Measurements from ENCODE around the gene NUDT5. TPM values are rescaled to one million over a fixed set of nuclear protein-coding genes. Genes with fewer than 3 reads are reported as not detected.

NUDT5 gene
- total RNA-seq, 4 donors from 2014 or later, result 33.6 to 54.8 (median 45.2) TPM

DNA sequence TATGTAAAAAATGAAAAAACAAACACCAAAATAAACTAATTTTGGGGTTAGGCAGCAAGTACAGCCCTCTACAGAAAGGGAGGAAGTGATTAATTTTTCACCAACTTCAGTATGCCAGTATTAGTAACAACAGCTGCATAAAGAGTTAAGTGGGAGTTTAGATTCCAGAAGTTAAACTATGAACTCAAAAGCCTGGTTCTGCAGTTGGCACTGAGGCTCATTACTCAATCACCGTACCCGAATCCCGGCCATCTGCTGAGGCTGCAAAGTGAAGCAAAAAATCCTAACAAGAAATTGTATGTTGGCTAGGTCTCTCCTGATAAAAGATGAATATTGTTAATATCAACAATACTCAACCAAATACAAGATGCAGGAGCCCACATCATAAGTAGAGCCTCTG, 4.0 kb downstream of the NUDT5 start:
- TF ChIP-seq, protein P1, sequence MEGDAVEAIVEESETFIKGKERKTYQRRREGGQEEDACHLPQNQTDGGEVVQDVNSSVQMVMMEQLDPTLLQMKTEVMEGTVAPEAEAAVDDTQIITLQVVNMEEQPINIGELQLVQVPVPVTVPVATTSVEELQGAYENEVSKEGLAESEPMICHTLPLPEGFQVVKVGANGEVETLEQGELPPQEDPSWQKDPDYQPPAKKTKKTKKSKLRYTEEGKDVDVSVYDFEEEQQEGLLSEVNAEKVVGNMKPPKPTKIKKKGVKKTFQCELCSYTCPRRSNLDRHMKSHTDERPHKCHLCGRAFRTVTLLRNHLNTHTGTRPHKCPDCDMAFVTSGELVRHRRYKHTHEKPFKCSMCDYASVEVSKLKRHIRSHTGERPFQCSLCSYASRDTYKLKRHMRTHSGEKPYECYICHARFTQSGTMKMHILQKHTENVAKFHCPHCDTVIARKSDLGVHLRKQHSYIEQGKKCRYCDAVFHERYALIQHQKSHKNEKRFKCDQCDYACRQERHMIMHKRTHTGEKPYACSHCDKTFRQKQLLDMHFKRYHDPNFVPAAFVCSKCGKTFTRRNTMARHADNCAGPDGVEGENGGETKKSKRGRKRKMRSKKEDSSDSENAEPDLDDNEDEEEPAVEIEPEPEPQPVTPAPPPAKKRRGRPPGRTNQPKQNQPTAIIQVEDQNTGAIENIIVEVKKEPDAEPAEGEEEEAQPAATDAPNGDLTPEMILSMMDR (IDR thresholded peaks at IDR 0.05), result no peak
- ATAC-seq (ENCODE audit: low FRiP score) (no peak), DNase-seq (ENCODE audit: low spot score) (no peak)

DNA sequence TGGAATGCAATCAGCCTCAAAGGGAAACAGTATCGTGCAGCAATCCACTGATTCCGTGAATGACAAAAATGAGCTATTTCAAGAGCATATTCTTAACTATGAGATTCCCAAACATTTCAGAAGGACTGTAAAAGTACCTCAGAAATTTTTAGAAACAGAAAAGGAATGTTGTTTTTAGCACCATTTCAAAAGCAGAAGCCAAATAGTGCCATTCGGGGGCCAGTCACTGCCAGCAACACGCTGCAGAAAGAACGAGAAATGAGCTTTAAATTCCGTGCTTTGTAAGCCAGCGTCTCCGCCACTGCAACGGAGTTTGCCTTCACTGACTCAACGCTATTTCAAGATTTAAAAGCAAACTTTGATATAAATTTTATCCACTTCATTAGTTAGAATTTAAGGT, 6.3 kb downstream of the NUDT5 start:
- TF ChIP-seq, protein P1 (IDR thresholded peaks at IDR 0.05), result no peak
- no peak for ATAC-seq (ENCODE audit: low FRiP score)
- no peak for DNase-seq (ENCODE audit: low spot score)

DNA sequence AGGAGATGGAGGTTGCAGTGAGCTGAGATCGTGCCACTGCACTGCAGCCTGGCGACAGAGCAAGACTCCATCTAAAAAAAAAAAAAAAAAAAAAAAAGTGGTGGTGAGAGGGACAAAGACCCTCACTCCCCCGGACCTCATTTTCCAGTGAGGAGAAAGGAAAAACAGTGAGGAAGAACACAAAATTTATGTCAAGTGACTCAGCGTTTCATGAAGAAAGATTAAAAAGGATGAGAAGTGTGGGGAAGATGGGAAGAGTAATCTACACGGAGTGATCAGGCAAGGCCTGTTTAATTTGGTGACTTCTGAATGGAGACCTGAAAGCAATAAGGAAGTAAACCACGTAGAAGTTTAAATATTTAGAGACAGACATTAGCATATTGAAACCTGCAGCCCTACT, 7.0 kb downstream of the NUDT5 start:
- no peak for DNase-seq (ENCODE audit: low spot score)
- TF ChIP-seq, protein P1 (IDR thresholded peaks at IDR 0.05), result no peak
- no peak for ATAC-seq (ENCODE audit: low FRiP score)

DNA sequence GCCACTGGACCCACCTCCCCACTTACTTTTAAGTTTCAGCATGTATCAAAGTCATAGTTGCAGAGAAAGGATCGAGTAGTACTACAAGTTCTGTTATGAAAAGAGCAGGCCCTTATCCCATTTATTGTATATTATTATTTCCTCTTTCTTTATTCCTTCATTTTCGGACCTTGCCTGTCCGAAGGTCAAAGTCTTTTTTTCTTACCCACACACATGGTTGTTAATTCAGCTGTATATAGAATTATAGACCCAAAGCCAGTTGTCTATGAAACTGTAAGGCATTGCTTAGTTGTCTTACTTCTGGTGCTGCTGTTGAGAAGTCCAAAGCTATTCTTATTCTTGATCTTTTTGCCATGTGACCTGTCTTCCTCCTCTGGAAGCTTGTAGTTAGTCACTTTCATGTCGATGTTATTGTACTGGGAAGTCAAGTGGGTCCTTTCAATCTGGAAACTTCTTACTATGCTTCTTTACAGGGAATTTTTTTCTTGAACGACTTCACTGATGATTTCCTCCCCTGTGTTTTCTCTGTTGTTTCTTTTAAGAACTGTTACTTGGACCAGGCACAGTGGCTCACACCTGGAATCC, 8.3 kb downstream of the NUDT5 start:
- no peak for DNase-seq (ENCODE audit: low spot score)
- no peak for ATAC-seq (ENCODE audit: low FRiP score)
- TF ChIP-seq, protein P1 (IDR thresholded peaks at IDR 0.05), result no peak

DNA sequence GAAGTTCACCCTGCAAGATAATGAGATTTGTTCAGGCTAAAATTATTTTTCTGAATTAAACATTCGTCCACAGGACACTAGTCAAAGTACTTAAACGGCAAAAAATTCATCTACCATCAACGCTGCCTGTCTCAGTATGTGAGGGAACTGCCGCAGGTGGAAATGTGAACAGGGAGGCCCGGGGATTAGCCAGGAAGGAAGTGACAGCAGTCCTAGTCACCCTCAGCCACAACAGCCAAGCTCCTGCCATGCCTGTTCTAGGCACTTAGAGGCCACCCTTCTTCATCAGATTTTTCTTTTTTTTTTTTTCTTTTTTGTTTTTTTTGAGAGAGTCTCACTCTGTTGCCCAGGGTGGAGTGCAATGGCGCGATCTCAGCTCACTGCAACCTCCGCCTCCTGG, 9.4 kb downstream of the NUDT5 start:
- no peak for ATAC-seq (ENCODE audit: low FRiP score)
- TF ChIP-seq, protein P1 (IDR thresholded peaks at IDR 0.05), result no peak
- no peak for DNase-seq (ENCODE audit: low spot score)

DNA sequence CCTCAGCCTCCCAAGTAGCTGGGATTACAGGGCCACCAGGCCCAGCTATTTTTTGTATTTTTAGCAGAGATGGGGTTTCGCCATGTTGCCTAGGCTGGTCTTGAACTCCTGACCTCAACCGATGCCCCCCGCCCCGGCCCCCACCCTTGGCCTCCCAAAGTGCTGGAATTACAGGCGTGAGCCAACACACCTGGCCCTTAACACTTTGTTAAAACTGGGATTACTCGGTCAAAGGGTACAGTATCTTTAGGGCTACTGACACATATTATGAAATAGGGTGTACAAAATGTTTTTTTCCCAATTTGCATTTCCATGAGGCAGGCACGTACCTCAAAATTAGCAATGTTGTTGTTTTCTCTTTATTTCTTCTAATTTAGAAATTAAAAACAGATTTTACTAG, 11.5 kb downstream of the NUDT5 start:
- DNase-seq (ENCODE audit: low spot score) (no peak), ATAC-seq (ENCODE audit: low FRiP score) (no peak)
- TF ChIP-seq, protein P1 (IDR thresholded peaks at IDR 0.05), result no peak

DNA sequence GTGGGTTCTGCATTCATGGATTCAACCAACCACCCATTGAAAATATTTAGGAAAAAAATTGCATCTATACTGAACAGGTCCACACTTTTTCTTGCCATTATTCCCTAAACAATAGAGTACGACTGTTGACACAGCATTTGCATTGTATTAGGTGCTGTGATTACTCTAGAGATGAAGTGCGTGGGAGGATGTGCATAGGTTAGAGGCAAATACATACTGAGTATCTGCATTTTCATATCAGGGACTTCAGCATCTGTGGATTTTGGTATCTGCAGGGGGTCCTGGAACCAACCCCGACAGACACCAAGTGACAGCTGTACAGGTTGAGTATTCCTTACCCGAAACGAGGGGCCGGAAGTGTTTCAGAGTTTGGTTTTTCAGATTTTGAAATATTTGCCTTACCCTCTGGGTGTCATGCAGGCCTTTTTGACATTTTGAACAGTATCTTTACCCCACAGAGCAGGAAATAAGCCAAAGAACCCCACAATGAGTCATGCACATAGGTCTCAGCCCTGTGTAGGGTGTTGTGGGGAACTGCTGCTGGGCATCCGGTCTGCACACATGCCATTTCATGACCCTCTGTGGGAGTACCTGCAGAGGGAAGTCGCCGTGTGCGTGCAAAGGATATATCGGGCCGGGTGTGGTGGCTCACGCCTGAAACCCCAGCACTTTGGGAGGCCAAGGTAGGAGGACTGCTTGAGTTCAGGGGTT, 14.5 kb downstream of the NUDT5 start:
- ATAC-seq (ENCODE audit: low FRiP score), result no peak
- DNase-seq (ENCODE audit: low spot score), result no peak
- TF ChIP-seq, protein P1 (IDR thresholded peaks at IDR 0.05), result no peak
